NCI-H2029 (cell line): ENCODE data around the gene PRLR.
"Not testable (repeated sequence)": the region's sequence is repeated elsewhere in the genome, so short reads cannot be mapped to it uniquely, and the experiment has no call there.

Experiments
- DNase-seq: peaks from one replicate; lab custom pipeline; 2025; lab: John Stamatoyannopoulos, UW

The PRLR gene

GRCh38 chr5:35230038-35230611 lies at the start of gene PRLR:
PRLR (minus strand) TSS chr5:35230487; CDS start chr5:35089620, 140,867 bp downstream.
- no peak for DNase-seq

- no peak for DNase-seq
Measured at GRCh38 chr5:35274839-35275509, 44.7 kb upstream of the PRLR start.

- no peak for DNase-seq
Measured at GRCh38 chr5:35269006-35269405, 38.7 kb upstream of the PRLR start.

GRCh38 chr5:35266276-35266675 lies 36.0 kb upstream of the PRLR start:
- no peak for DNase-seq

- DNase-seq = no peak
Measured at GRCh38 chr5:35264509-35264908, 34.2 kb upstream of the PRLR start.

- DNase-seq = no peak
Measured at GRCh38 chr5:35263266-35263877, 33.1 kb upstream of the PRLR start.

- no peak for DNase-seq
Measured at GRCh38 chr5:35253582-35253981, 23.3 kb upstream of the PRLR start.

- DNase-seq = no peak
Measured at GRCh38 chr5:35252963-35253362, 22.7 kb upstream of the PRLR start.

- DNase-seq = no peak
Measured at GRCh38 chr5:35248843-35249780, 18.8 kb upstream of the PRLR start.

GRCh38 chr5:35247648-35248034 lies 17.4 kb upstream of the PRLR start:
- DNase-seq = no peak

- no peak for DNase-seq
Measured at GRCh38 chr5:35246900-35247647, 16.8 kb upstream of the PRLR start.

- no peak for DNase-seq
Measured at GRCh38 chr5:35246411-35246810, 16.1 kb upstream of the PRLR start.

GRCh38 chr5:35245371-35245770 lies 15.1 kb upstream of the PRLR start:
- DNase-seq = not testable (repeated sequence)

- no peak for DNase-seq
Measured at GRCh38 chr5:35244171-35244570, 13.9 kb upstream of the PRLR start.

GRCh38 chr5:35242702-35243258 lies 12.5 kb upstream of the PRLR start:
- no peak for DNase-seq

GRCh38 chr5:35240892-35241291 lies 10.6 kb upstream of the PRLR start:
- DNase-seq = no peak

- DNase-seq = no peak
Measured at GRCh38 chr5:35239911-35240610, 9.8 kb upstream of the PRLR start.

GRCh38 chr5:35239476-35239875 lies 9.2 kb upstream of the PRLR start:
- no peak for DNase-seq

- no peak for DNase-seq
Measured at GRCh38 chr5:35237580-35238376, 7.5 kb upstream of the PRLR start.

- DNase-seq = no peak
Measured at GRCh38 chr5:35236770-35237169, 6.5 kb upstream of the PRLR start.
